Body of pancreas (tissue), 4 donors: ENCODE data around the gene TEP1.

ENCODE experiments used
- CTCF ChIP-seq, 7 experiments: fragments of 450-650 bp in 4 of 7; fragments of 200-600 bp in 3 of 7; sonication (generic) in 3 of 7; IDR thresholded peaks; one replicate each; pipeline ENCODE4 v1.5.1; 2016 to 2019; ENCODE audit warnings: antibody characterized with exemption in 7 of 7
- POLR2A ChIP-seq, 3 donors: fragments of 450-650 bp; IDR thresholded peaks; one replicate each; pipeline ENCODE4 v1.6.1; 2016; ENCODE audit warnings: antibody characterized with exemption in 3 of 3, mild to moderate bottlenecking in 2 of 3

GRCh38 chr14:20440465-20440864, 27.2 kb upstream of the TEP1 start:
- TF ChIP-seq CTCF (IDR thresholded peaks at IDR 0.05), result no peak
- no peak for TF ChIP-seq POLR2A (IDR thresholded peaks at IDR 0.05)
